Erythroblast (primary cell): Measurements from ENCODE around the gene AFAP1.

Experiments used
- GATA1 ChIP-seq: IDR thresholded peaks from 2 replicates; pipeline ENCODE4 v1.6.1; 2011; ENCODE audit warnings: low read depth, mild to moderate bottlenecking, control low read depth, low read length, moderate library complexity
- POLR2A ChIP-seq: IDR thresholded peaks from 2 replicates; pipeline ENCODE4 v1.6.1; 2011; ENCODE audit warnings: mild to moderate bottlenecking, low read length

- no peak for TF ChIP-seq POLR2A
- no peak for TF ChIP-seq GATA1
Measured at GRCh38 chr4:7976025-7976424, 36.4 kb upstream of the AFAP1 start.
